GM23338 (cell line): ENCODE results near the gene ERC1. TPM values are rescaled to one million over a fixed set of nuclear protein-coding genes. Genes with fewer than 3 reads are reported as not detected.

Source experiments
- ATAC-seq: fragments of 200-7000 bp; cut with Tn5 transposase; 3 replicates; pipeline ENCODE4 v1.9.1; 2020
- DNase-seq: peaks from one replicate; pipeline ENCODE4 v3.0.0-alpha.2; 2015; ENCODE audit warnings: low spot score
- H2AFZ ChIP-seq: fragments of 200-600 bp; sonication (generic); 2 replicates; pipeline ENCODE4 v1.8.0; 2016; ENCODE audit warnings: antibody characterized with exemption, mild to moderate bottlenecking, moderate library complexity
- H3F3A ChIP-seq: fragments of 200-600 bp; sonication (generic); replicated peaks from 2 replicates; pipeline ENCODE4 v1.8.0; 2017; ENCODE audit warnings: antibody characterized with exemption, mixed run types, low read depth
- H3K27ac ChIP-seq: fragments of 200-600 bp; sonication (generic); 2 replicates; pipeline ENCODE4 v1.6.1; 2016; ENCODE audit warnings: low read depth
- H3K27me3 ChIP-seq: fragments of 200-600 bp; sonication (generic); 2 replicates; pipeline ENCODE4 v1.8.0; 2016; ENCODE audit warnings: mild to moderate bottlenecking, mixed run types, moderate library complexity; ENCODE audit not compliant: insufficient read depth
- H3K36me3 ChIP-seq: fragments of 200-600 bp; sonication (generic); 2 replicates; pipeline ENCODE4 v1.8.0; 2016; ENCODE audit warnings: mild to moderate bottlenecking; ENCODE audit not compliant: insufficient read depth
- H3K4me1 ChIP-seq: fragments of 200-600 bp; sonication (generic); 2 replicates; pipeline ENCODE4 v1.8.0; 2016; ENCODE audit warnings: mild to moderate bottlenecking, moderate library complexity; ENCODE audit not compliant: insufficient read depth
- H3K4me2 ChIP-seq: fragments of 200-600 bp; sonication (generic); 2 replicates; pipeline ENCODE4 v1.7.1; 2017; ENCODE audit warnings: mixed run types
- H3K4me3 ChIP-seq: fragments of 200-600 bp; sonication (generic); 2 replicates; pipeline ENCODE4 v1.6.1; 2016; ENCODE audit warnings: mixed run types
- H3K79me2 ChIP-seq: fragments of 200-600 bp; sonication (generic); replicated peaks from 2 replicates; pipeline ENCODE4 v1.8.0; 2017; ENCODE audit warnings: mild to moderate bottlenecking; ENCODE audit not compliant: insufficient read depth
- H3K9me2 ChIP-seq: fragments of 200-600 bp; sonication (generic); 2 replicates; pipeline ENCODE4 v1.8.0; 2017; ENCODE audit not compliant: insufficient read depth
- H4K20me1 ChIP-seq: fragments of 200-600 bp; sonication (generic); replicated peaks from 2 replicates; pipeline ENCODE4 v1.8.0; 2017; ENCODE audit warnings: mild to moderate bottlenecking; ENCODE audit not compliant: insufficient read depth
- H3K27ac Mint-ChIP-seq: 2 replicates; pipeline ENCODE4 v1.8.0; 2020; ENCODE audit warnings: inconsistent platforms, mild to moderate bottlenecking, moderate library complexity, mixed read lengths
- H3K27me3 Mint-ChIP-seq: 3 replicates; pipeline ENCODE4 v1.8.0; 2022; ENCODE audit warnings: low read depth, mild to moderate bottlenecking, moderate library complexity, mixed read lengths, inconsistent platforms; ENCODE audit not compliant: insufficient read depth, poor library complexity
- H3K36me3 Mint-ChIP-seq: 3 replicates; pipeline ENCODE4 v1.8.0; 2021; ENCODE audit warnings: low read depth, mild to moderate bottlenecking, inconsistent platforms, moderate library complexity, mixed read lengths
- H3K4me1 Mint-ChIP-seq: 3 replicates; pipeline ENCODE4 v1.8.0; 2020; ENCODE audit warnings: mild to moderate bottlenecking, inconsistent platforms, mixed read lengths
- H3K4me3 Mint-ChIP-seq: 3 replicates; pipeline ENCODE4 v1.8.0; 2021; ENCODE audit warnings: moderate library complexity, mild to moderate bottlenecking, inconsistent platforms, mixed read lengths
- H3K9me3 Mint-ChIP-seq: 3 replicates; pipeline ENCODE4 v1.8.0; 2020; ENCODE audit warnings: moderate library complexity, mild to moderate bottlenecking, inconsistent platforms, mixed read lengths
- CREB1 ChIP-seq: fragments of 250-450 bp; sonication (Bioruptor Pico); IDR thresholded peaks from 2 replicates; pipeline ENCODE4 v1.5.0; 2020; ENCODE audit warnings: low read depth, mild to moderate bottlenecking, moderate library complexity
- EZH2phosphoT487 ChIP-seq: fragments of 200-600 bp; sonication (generic); IDR thresholded peaks from one replicate; pipeline ENCODE4 v1.8.1; 2018; ENCODE audit warnings: antibody characterized with exemption; ENCODE audit not compliant: unreplicated experiment
- NANOG ChIP-seq: IDR thresholded peaks from 2 replicates; pipeline ENCODE4 v1.6.1; 2016; ENCODE audit warnings: antibody characterized with exemption, borderline replicate concordance
- ZNF331 ChIP-seq: fragments of 250-450 bp; sonication (Bioruptor Pico); IDR thresholded peaks from 2 replicates; pipeline ENCODE4 v1.5.0; 2020; ENCODE audit warnings: low read depth, mild to moderate bottlenecking, moderate library complexity
- ZNF462 ChIP-seq: fragments of 250-450 bp; sonication (Bioruptor Pico); IDR thresholded peaks from 2 replicates; pipeline ENCODE4 v1.5.0; 2020; ENCODE audit warnings: mild to moderate bottlenecking, moderate library complexity
- polyA plus RNA-seq: library from polyadenylated mRNA; unstranded; fragments of >200 nt; fragmentation: Nextera tagmentation; extraction: Ambion mirVana; gene quantifications from 2 replicates; pipeline ENCODE4 v1.2.1, GENCODE V29; 2016
- total RNA-seq: library from RNA; depleted of rRNA; stranded (reverse); fragments of >200 nt; shearing (Covaris generic); gene quantifications from 2 replicates; pipeline ENCODE4 v1.2.3, GENCODE V29; 2014
- TF ChIP-seq, protein P1 (sequence below): IDR thresholded peaks from one replicate; pipeline ENCODE4 v1.6.1; 2018; ENCODE audit warnings: antibody characterized with exemption; ENCODE audit not compliant: unreplicated experiment
- TF ChIP-seq, protein P2 (sequence below), 2 experiments: fragments of 200-600 bp in 1 of 2; sonication (generic) in 1 of 2; conservative IDR thresholded peaks; 2 replicates each; pipeline versions ENCODE4 v1.5.1 to v1.6.1; 2016 to 2017; ENCODE audit warnings: antibody characterized with exemption in 2 of 2, low read depth in 2 of 2, mild to moderate bottlenecking in 2 of 2, moderate library complexity in 1 of 2

Gene ERC1
- total and polyA plus RNA-seq, 2 experiments from 2014 or later = 28.1 to 35.3 TPM

DNA sequence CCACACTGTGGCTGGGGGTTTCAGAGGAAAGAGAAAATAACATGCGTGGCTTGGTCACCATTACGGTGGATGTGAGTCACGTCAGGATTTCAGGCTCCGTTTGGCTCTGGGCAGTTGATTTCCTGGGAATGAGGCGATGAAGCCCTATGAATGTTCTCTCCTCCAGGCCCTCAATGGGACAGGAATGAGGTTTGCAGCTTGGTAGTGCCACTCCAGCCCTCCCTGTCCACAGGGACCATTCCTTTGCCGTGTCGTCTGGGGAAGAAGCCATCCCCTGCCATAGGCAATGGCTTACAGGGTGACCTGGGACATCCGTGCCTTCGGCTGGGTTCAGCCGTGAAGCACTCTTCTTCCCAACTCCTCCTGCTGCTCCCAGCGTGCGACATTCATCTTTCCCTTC lies 508.3 kb downstream of the ERC1 start (continued):
- TF ChIP-seq, protein P1, sequence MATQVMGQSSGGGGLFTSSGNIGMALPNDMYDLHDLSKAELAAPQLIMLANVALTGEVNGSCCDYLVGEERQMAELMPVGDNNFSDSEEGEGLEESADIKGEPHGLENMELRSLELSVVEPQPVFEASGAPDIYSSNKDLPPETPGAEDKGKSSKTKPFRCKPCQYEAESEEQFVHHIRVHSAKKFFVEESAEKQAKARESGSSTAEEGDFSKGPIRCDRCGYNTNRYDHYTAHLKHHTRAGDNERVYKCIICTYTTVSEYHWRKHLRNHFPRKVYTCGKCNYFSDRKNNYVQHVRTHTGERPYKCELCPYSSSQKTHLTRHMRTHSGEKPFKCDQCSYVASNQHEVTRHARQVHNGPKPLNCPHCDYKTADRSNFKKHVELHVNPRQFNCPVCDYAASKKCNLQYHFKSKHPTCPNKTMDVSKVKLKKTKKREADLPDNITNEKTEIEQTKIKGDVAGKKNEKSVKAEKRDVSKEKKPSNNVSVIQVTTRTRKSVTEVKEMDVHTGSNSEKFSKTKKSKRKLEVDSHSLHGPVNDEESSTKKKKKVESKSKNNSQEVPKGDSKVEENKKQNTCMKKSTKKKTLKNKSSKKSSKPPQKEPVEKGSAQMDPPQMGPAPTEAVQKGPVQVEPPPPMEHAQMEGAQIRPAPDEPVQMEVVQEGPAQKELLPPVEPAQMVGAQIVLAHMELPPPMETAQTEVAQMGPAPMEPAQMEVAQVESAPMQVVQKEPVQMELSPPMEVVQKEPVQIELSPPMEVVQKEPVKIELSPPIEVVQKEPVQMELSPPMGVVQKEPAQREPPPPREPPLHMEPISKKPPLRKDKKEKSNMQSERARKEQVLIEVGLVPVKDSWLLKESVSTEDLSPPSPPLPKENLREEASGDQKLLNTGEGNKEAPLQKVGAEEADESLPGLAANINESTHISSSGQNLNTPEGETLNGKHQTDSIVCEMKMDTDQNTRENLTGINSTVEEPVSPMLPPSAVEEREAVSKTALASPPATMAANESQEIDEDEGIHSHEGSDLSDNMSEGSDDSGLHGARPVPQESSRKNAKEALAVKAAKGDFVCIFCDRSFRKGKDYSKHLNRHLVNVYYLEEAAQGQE = no peak
- TF ChIP-seq, protein P2, sequence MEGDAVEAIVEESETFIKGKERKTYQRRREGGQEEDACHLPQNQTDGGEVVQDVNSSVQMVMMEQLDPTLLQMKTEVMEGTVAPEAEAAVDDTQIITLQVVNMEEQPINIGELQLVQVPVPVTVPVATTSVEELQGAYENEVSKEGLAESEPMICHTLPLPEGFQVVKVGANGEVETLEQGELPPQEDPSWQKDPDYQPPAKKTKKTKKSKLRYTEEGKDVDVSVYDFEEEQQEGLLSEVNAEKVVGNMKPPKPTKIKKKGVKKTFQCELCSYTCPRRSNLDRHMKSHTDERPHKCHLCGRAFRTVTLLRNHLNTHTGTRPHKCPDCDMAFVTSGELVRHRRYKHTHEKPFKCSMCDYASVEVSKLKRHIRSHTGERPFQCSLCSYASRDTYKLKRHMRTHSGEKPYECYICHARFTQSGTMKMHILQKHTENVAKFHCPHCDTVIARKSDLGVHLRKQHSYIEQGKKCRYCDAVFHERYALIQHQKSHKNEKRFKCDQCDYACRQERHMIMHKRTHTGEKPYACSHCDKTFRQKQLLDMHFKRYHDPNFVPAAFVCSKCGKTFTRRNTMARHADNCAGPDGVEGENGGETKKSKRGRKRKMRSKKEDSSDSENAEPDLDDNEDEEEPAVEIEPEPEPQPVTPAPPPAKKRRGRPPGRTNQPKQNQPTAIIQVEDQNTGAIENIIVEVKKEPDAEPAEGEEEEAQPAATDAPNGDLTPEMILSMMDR (conservative IDR thresholded peaks at IDR 0.05; ENCODE audit: low read depth in 2 of 2) = no peak
- TF ChIP-seq EZH2phosphoT487 (no peak), CREB1 (CRISPR knock-in tag) (no peak), NANOG (no peak), ZNF331 (CRISPR knock-in tag) (no peak)

DNA sequence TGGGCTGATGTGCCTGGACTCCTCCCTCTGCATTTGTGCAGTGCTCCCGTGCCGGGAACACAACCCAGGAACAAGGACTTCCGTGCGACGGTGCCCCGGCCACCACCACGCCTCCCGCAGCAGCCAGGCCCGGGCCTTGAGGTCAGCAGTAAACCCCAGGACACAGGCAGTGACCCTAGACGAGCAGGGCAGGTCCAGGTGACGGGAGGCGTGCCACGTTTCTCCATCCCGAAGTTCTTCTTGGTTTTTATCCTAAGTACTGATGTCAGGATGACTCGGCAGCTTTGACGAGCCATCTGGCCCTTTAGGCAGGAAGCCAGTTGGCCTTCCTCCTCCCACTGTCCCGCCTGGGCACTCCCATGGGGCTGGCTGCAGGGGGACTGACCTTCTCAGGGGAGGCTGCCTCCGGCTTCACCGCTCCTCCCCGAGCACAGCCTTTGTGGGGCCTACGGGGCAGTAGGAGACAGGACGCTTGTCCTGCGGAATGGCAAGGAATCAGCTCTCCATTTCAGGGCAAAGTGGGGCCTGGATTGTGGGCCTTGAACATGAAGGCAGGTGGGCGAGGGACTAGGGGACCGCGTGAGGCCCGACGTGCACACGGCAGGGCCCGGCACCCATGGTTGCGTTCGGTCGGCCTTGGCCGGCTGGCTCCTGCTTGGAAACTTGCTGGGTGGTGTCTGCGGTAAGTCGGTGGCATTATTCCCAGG lies 509.2 kb downstream of the ERC1 start:
- no peaks in the 10 kb centered on the region; the same call in 2 of the 3 replicates for H3K4me1 Mint-ChIP-seq
- no peak overlapping the region; the same call in 1 of the 2 replicates for H2AFZ ChIP-seq

More for the DNA sequence above, 509.2 kb downstream of the ERC1 start:
- H3K4me3 ChIP-seq = no peak overlapping the region
- peaks cover 4% of the 10 kb centered on the region; the same call in 2 of the 3 replicates for H3K36me3 Mint-ChIP-seq
- peaks cover 3% of the 10 kb centered on the region for H3K27me3 Mint-ChIP-seq
- H3K4me2 ChIP-seq = no peak overlapping the region
- no peaks in the 10 kb centered on the region for H4K20me1 ChIP-seq
- H3K9me2 ChIP-seq = no peaks in the 10 kb centered on the region
- H3K27ac ChIP-seq = no peak overlapping the region
- no peak overlapping the region for H3K4me3 Mint-ChIP-seq
- no peaks in the 10 kb centered on the region for H3K27me3 ChIP-seq
- H3K79me2 ChIP-seq = no peaks in the 10 kb centered on the region
- TF ChIP-seq NANOG = no peak
- no peak for TF ChIP-seq ZNF462 (CRISPR knock-in tag)
- no peaks in the 10 kb centered on the region for H3K4me1 ChIP-seq
- H3K9me3 Mint-ChIP-seq = peaks cover 11% of the 10 kb centered on the region; the same call in 2 of the 3 replicates
- DNase-seq (no peak), ATAC-seq (no peak)
- no peaks in the 10 kb centered on the region for H3F3A ChIP-seq
- H3K36me3 ChIP-seq = no peaks in the 10 kb centered on the region
- no peak overlapping the region for H3K27ac Mint-ChIP-seq
